HG03439 (cell line): ENCODE measurements around the gene ZSWIM8.

Source experiments
- ATAC-seq: cut with Tn5 transposase; IDR thresholded peaks from one replicate; pipeline ENCODE4 v1.9.1; 2021; ENCODE audit warnings: mild to moderate bottlenecking, moderate library complexity; ENCODE audit not compliant: unreplicated experiment

Gene ZSWIM8

DNA sequence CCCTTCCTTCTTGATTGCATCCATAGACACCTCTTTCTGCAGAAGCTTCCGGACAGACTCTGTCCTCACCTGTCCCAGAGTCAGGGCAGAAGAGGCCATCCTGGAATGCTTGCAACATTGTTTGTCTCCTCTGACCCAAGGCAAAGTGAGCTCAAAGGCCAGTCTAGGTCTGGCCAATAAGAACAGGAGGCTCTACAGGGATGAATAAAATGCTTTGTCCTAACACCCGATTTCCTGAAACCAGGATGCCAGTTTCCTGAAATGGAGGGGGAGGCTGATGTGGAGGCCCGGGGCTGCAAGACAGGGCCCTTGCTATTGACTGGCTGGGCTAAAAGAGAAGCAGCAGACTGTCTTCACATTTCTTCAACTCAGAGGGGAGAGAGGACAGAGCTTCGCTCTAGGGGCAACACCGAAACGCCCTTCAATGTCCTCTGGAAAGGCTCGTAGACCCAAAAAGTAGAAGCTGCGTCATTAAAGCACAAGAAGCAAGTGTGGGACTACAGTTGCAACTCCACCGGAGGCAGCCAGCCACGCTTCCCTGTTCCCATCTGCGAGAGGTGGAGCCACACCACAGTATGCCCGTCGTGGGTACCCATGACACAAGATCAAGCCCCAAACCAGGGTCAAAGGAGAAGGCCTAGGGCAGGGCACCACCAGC lies 55.1 kb downstream of the ZSWIM8 start:
- ATAC-seq, result no peak

DNA sequence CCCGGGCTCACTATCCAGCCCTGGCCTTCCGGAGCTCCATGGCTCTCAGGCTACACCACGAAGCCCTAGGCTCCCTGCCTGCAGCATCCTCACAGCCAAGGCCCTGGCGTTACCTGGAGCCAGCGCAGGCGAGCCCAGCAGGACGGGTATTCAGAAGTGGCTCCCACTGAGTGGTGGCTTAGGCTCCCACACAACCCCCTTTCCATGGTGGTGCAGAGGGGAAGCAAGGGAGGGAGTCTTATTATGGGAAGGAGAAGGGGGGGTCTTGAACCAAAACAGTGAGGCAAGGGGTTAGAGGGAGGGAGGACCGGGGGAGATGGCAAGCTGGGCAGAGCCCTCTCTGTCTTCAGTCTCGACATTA lies 55.6 kb downstream of the ZSWIM8 start:
- no peak for ATAC-seq

- no peak for ATAC-seq
Observed at GRCh38 chr10:73841526-73842285, 56.3 kb downstream of the ZSWIM8 start.

DNA sequence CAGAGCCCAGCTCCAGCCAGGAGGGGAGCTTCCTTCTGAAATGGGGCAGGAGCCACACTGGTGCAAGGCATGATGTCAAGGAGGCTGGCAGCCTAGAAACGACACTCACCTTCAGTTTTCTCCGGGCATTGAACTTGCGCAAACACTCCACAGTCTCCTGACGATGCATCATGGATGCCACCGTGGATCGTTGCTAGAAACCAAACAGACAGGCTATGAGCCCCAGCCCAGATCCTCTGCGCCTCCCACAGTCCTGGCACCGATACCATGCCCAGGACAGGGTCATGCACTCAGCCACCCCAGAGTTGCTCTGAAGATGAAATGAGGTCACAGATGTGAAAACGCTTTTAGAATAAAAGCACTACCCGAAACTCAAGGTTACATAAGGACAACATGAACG lies 56.9 kb downstream of the ZSWIM8 start:
- ATAC-seq, result no peak

DNA sequence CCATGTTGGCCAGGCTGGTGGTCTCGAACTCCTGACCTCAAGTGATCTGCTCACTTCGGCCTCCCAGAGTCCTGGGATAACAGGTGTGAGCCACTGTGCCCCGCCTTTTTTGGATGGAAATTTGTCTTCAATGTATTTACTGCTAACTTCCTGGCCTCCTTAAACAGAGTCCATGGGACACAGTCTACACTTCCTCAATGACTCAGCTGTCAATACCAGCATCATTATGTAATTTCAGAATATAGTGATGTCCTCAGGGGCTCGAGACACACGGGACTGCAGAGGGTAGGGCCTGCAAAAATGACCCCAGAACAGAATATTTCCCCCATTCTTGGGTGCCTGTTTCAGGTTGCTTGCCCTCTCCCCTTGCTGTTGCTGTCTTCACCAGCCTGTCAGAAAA lies 57.9 kb downstream of the ZSWIM8 start:
- no peak for ATAC-seq

GRCh38 chr10:73847031-73847430 lies 61.6 kb downstream of the ZSWIM8 start:
- ATAC-seq, result no peak

GRCh38 chr10:73848821-73849489 lies 63.5 kb downstream of the ZSWIM8 start:
- peak; percentile 80 for ATAC-seq

- no peak for ATAC-seq
Observed at GRCh38 chr10:73850211-73850610, 64.8 kb downstream of the ZSWIM8 start.

DNA sequence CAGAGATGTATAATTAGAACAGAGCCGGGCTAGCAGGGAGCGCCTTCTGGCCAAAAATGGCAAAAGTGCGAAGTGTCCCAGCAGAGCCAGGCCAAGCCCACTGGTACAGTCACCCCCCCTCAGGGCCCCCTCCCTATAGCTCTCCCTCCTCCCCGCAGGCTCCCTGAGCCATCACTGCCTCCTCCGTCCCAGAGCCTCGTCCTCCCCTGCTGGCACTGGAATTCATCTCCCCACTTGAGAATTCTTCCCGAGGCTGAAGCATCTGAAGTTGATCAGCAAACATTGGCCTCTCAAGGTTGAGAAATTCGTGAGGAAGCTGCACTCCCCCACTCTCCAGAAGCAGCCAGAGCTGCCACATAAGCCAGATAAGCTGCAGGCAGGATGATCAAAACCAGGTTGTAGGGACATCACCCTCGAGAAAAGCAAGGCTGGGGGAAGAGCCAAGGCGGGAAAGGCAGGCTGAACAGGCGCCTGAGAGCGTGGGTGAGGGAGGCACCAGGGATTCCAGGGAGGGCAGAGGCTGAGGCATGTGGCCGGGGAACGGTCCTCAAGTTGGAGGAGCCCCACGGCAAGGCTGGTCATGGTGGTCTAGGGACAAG lies 65.6 kb downstream of the ZSWIM8 start:
- no peak for ATAC-seq
